GM23338 (cell line): ENCODE measurements around the gene DTHD1. TPM values are rescaled to one million over a fixed set of nuclear protein-coding genes. Genes with fewer than 3 reads are reported as not detected.

Experiments
- ATAC-seq: fragments of 200-7000 bp; cut with Tn5 transposase; 3 replicates; pipeline ENCODE4 v1.9.1; 2020
- DNase-seq: peaks from one replicate; pipeline ENCODE4 v3.0.0-alpha.2; 2015; ENCODE audit warnings: low spot score
- H2AFZ ChIP-seq: fragments of 200-600 bp; sonication (generic); 2 replicates; pipeline ENCODE4 v1.8.0; 2016; ENCODE audit warnings: antibody characterized with exemption, mild to moderate bottlenecking, moderate library complexity
- H3F3A ChIP-seq: fragments of 200-600 bp; sonication (generic); replicated peaks from 2 replicates; pipeline ENCODE4 v1.8.0; 2017; ENCODE audit warnings: antibody characterized with exemption, mixed run types, low read depth
- H3K27ac ChIP-seq: fragments of 200-600 bp; sonication (generic); 2 replicates; pipeline ENCODE4 v1.6.1; 2016; ENCODE audit warnings: low read depth
- H3K27me3 ChIP-seq: fragments of 200-600 bp; sonication (generic); 2 replicates; pipeline ENCODE4 v1.8.0; 2016; ENCODE audit warnings: mild to moderate bottlenecking, mixed run types, moderate library complexity; ENCODE audit not compliant: insufficient read depth
- H3K36me3 ChIP-seq: fragments of 200-600 bp; sonication (generic); 2 replicates; pipeline ENCODE4 v1.8.0; 2016; ENCODE audit warnings: mild to moderate bottlenecking; ENCODE audit not compliant: insufficient read depth
- H3K4me1 ChIP-seq: fragments of 200-600 bp; sonication (generic); 2 replicates; pipeline ENCODE4 v1.8.0; 2016; ENCODE audit warnings: mild to moderate bottlenecking, moderate library complexity; ENCODE audit not compliant: insufficient read depth
- H3K4me2 ChIP-seq: fragments of 200-600 bp; sonication (generic); 2 replicates; pipeline ENCODE4 v1.7.1; 2017; ENCODE audit warnings: mixed run types
- H3K4me3 ChIP-seq: fragments of 200-600 bp; sonication (generic); 2 replicates; pipeline ENCODE4 v1.6.1; 2016; ENCODE audit warnings: mixed run types
- H3K79me2 ChIP-seq: fragments of 200-600 bp; sonication (generic); replicated peaks from 2 replicates; pipeline ENCODE4 v1.8.0; 2017; ENCODE audit warnings: mild to moderate bottlenecking; ENCODE audit not compliant: insufficient read depth
- H3K9me2 ChIP-seq: fragments of 200-600 bp; sonication (generic); 2 replicates; pipeline ENCODE4 v1.8.0; 2017; ENCODE audit not compliant: insufficient read depth
- H4K20me1 ChIP-seq: fragments of 200-600 bp; sonication (generic); replicated peaks from 2 replicates; pipeline ENCODE4 v1.8.0; 2017; ENCODE audit warnings: mild to moderate bottlenecking; ENCODE audit not compliant: insufficient read depth
- H3K27ac Mint-ChIP-seq: 2 replicates; pipeline ENCODE4 v1.8.0; 2020; ENCODE audit warnings: inconsistent platforms, mild to moderate bottlenecking, moderate library complexity, mixed read lengths
- H3K27me3 Mint-ChIP-seq: 3 replicates; pipeline ENCODE4 v1.8.0; 2022; ENCODE audit warnings: low read depth, mild to moderate bottlenecking, moderate library complexity, mixed read lengths, inconsistent platforms; ENCODE audit not compliant: insufficient read depth, poor library complexity
- H3K36me3 Mint-ChIP-seq: 3 replicates; pipeline ENCODE4 v1.8.0; 2021; ENCODE audit warnings: low read depth, mild to moderate bottlenecking, inconsistent platforms, moderate library complexity, mixed read lengths
- H3K4me1 Mint-ChIP-seq: 3 replicates; pipeline ENCODE4 v1.8.0; 2020; ENCODE audit warnings: mild to moderate bottlenecking, inconsistent platforms, mixed read lengths
- H3K4me3 Mint-ChIP-seq: 3 replicates; pipeline ENCODE4 v1.8.0; 2021; ENCODE audit warnings: moderate library complexity, mild to moderate bottlenecking, inconsistent platforms, mixed read lengths
- H3K9me3 Mint-ChIP-seq: 3 replicates; pipeline ENCODE4 v1.8.0; 2020; ENCODE audit warnings: moderate library complexity, mild to moderate bottlenecking, inconsistent platforms, mixed read lengths
- CREB1 ChIP-seq: fragments of 250-450 bp; sonication (Bioruptor Pico); IDR thresholded peaks from 2 replicates; pipeline ENCODE4 v1.5.0; 2020; ENCODE audit warnings: low read depth, mild to moderate bottlenecking, moderate library complexity
- EZH2 ChIP-seq: fragments of 200-600 bp; sonication (generic); IDR thresholded peaks from one replicate; pipeline ENCODE4 v1.8.0; 2017; ENCODE audit warnings: antibody characterized with exemption, mild to moderate bottlenecking, low read depth; ENCODE audit not compliant: unreplicated experiment
- EZH2phosphoT487 ChIP-seq: fragments of 200-600 bp; sonication (generic); IDR thresholded peaks from one replicate; pipeline ENCODE4 v1.8.1; 2018; ENCODE audit warnings: antibody characterized with exemption; ENCODE audit not compliant: unreplicated experiment
- JUNB ChIP-seq: IDR thresholded peaks from one replicate; pipeline ENCODE4 v1.6.1; 2016; ENCODE audit warnings: antibody characterized with exemption; ENCODE audit not compliant: unreplicated experiment
- NANOG ChIP-seq: IDR thresholded peaks from 2 replicates; pipeline ENCODE4 v1.6.1; 2016; ENCODE audit warnings: antibody characterized with exemption, borderline replicate concordance
- POLR2AphosphoS5 ChIP-seq: IDR thresholded peaks from 2 replicates; pipeline ENCODE4 v1.6.1; 2016; ENCODE audit warnings: antibody characterized with exemption, low read depth
- STAT1 ChIP-seq: IDR thresholded peaks from one replicate; pipeline ENCODE4 v1.6.1; 2016; ENCODE audit warnings: antibody characterized with exemption; ENCODE audit not compliant: unreplicated experiment
- ZNF114 ChIP-seq: fragments of 250-450 bp; sonication (Bioruptor Pico); IDR thresholded peaks from 2 replicates; pipeline ENCODE4 v1.5.0; 2020; ENCODE audit warnings: mild to moderate bottlenecking, moderate library complexity
- ZNF462 ChIP-seq: fragments of 250-450 bp; sonication (Bioruptor Pico); IDR thresholded peaks from 2 replicates; pipeline ENCODE4 v1.5.0; 2020; ENCODE audit warnings: mild to moderate bottlenecking, moderate library complexity
- polyA plus RNA-seq: library from polyadenylated mRNA; unstranded; fragments of >200 nt; fragmentation: Nextera tagmentation; extraction: Ambion mirVana; gene quantifications from 2 replicates; pipeline ENCODE4 v1.2.1, GENCODE V29; 2016
- total RNA-seq: library from RNA; depleted of rRNA; stranded (reverse); fragments of >200 nt; shearing (Covaris generic); gene quantifications from 2 replicates; pipeline ENCODE4 v1.2.3, GENCODE V29; 2014

The DTHD1 gene
- total and polyA plus RNA-seq, 2 experiments from 2014 or later: not detected

GRCh38 chr4:36349938-36350549 lies 68.6 kb downstream of the DTHD1 start:
- H3K4me3 Mint-ChIP-seq: no peak overlapping the region
- no peaks in the 10 kb centered on the region for H3K79me2 ChIP-seq
- no peaks in the 10 kb centered on the region for H3K4me1 ChIP-seq
- peak overlapping the region; percentile 63 for H2AFZ ChIP-seq
- no peaks in the 10 kb centered on the region for H3K9me3 Mint-ChIP-seq
- peaks cover 15% of the 10 kb centered on the region; the same call in 2 of the 3 replicates for H3K4me1 Mint-ChIP-seq
- H3F3A ChIP-seq: no peaks in the 10 kb centered on the region
- H3K36me3 Mint-ChIP-seq: no peaks in the 10 kb centered on the region
- no peak overlapping the region for H3K4me3 ChIP-seq
- no peak for DNase-seq
- no peak overlapping the region for H3K27ac Mint-ChIP-seq
- no peak for TF ChIP-seq NANOG
- no peak for TF ChIP-seq EZH2phosphoT487
- no peak for TF ChIP-seq ZNF114 (CRISPR knock-in tag)
- no peak for TF ChIP-seq STAT1
- no peak for TF ChIP-seq ZNF462 (CRISPR knock-in tag)
- TF ChIP-seq POLR2AphosphoS5: no peak
- no peak for TF ChIP-seq EZH2
- TF ChIP-seq JUNB: no peak
- no peak for TF ChIP-seq CREB1 (CRISPR knock-in tag)
- no peak overlapping the region for H3K4me2 ChIP-seq
- no peaks in the 10 kb centered on the region for H3K27me3 ChIP-seq
- no peaks in the 10 kb centered on the region for H4K20me1 ChIP-seq
- no peaks in the 10 kb centered on the region for H3K36me3 ChIP-seq
- H3K9me2 ChIP-seq: no peaks in the 10 kb centered on the region
- H3K27me3 Mint-ChIP-seq: peaks cover 2% of the 10 kb centered on the region
- no peak for ATAC-seq
- H3K27ac ChIP-seq: no peak overlapping the region
